GM23248 (cell line): ENCODE data around the gene CYP39A1. TPM values are rescaled to one million over a fixed set of nuclear protein-coding genes. Genes with fewer than 3 reads are reported as not detected.

Experiments
- DNase-seq: peaks from one replicate; pipeline ENCODE4 v3.0.0-alpha.2; 2015
- H2AFZ ChIP-seq: fragments of 200-600 bp; sonication (generic); 2 replicates; pipeline ENCODE4 v1.6.1; 2016; ENCODE audit warnings: antibody characterized with exemption
- H3F3A ChIP-seq: fragments of 200-600 bp; sonication (generic); 2 replicates; pipeline ENCODE4 v1.6.1; 2016; ENCODE audit warnings: mild to moderate bottlenecking, antibody characterized with exemption, mixed run types; ENCODE audit not compliant: insufficient read depth
- H3K27ac ChIP-seq: fragments of 200-600 bp; sonication (generic); 2 replicates; pipeline ENCODE4 v1.5.1; 2016; ENCODE audit warnings: mild to moderate bottlenecking
- H3K27me3 ChIP-seq: fragments of 200-600 bp; sonication (generic); replicated peaks from 2 replicates; pipeline ENCODE4 v1.6.1; 2016; ENCODE audit warnings: mild to moderate bottlenecking; ENCODE audit not compliant: insufficient read depth
- H3K36me3 ChIP-seq: fragments of 200-600 bp; sonication (generic); 2 replicates; pipeline ENCODE4 v1.6.1; 2016; ENCODE audit warnings: low read depth, mild to moderate bottlenecking
- H3K4me1 ChIP-seq: fragments of 200-600 bp; sonication (generic); 2 replicates; pipeline ENCODE4 v1.6.1; 2016; ENCODE audit warnings: mild to moderate bottlenecking; ENCODE audit not compliant: insufficient read depth
- H3K4me2 ChIP-seq: fragments of 200-600 bp; sonication (generic); one replicate; pipeline ENCODE4 v1.6.1; 2016; ENCODE audit warnings: mild to moderate bottlenecking; ENCODE audit not compliant: unreplicated experiment
- H3K4me3 ChIP-seq: fragments of 200-600 bp; sonication (generic); 2 replicates; pipeline ENCODE4 v1.5.1; 2016; ENCODE audit warnings: mild to moderate bottlenecking
- H3K79me2 ChIP-seq: fragments of 200-600 bp; sonication (generic); 2 replicates; pipeline ENCODE4 v1.6.1; 2016; ENCODE audit warnings: mild to moderate bottlenecking; ENCODE audit not compliant: insufficient read depth
- H3K9ac ChIP-seq: fragments of 200-600 bp; sonication (generic); 2 replicates; pipeline ENCODE4 v1.6.1; 2016; ENCODE audit warnings: mild to moderate bottlenecking
- H3K9me2 ChIP-seq: fragments of 200-600 bp; sonication (generic); 2 replicates; pipeline ENCODE4 v1.6.1; 2016; ENCODE audit warnings: mixed run types, mild to moderate bottlenecking, moderate library complexity; ENCODE audit not compliant: insufficient read depth
- H3K9me3 ChIP-seq: fragments of 200-600 bp; sonication (generic); one replicate; pipeline ENCODE4 v1.6.1; 2017; ENCODE audit warnings: low read depth
- H4K20me1 ChIP-seq: fragments of 200-600 bp; sonication (generic); 2 replicates; pipeline ENCODE4 v1.6.0; 2016; ENCODE audit not compliant: insufficient read depth
- EZH2 ChIP-seq: fragments of 200-600 bp; sonication (generic); IDR thresholded peaks from 2 replicates; pipeline ENCODE4 v1.6.1; 2018; ENCODE audit warnings: antibody characterized with exemption, mild to moderate bottlenecking; ENCODE audit not compliant: insufficient read depth, poor library complexity, severe bottlenecking
- EZH2phosphoT487 ChIP-seq: fragments of 200-600 bp; sonication (generic); IDR thresholded peaks from 2 replicates; pipeline ENCODE4 v1.6.1; 2018; ENCODE audit warnings: antibody characterized with exemption, moderate library complexity, mild to moderate bottlenecking, low read depth; ENCODE audit not compliant: insufficient read depth
- WGBS, 2 experiments: methylation state at CpG; one replicate each; pipeline ENCODE4 v1.1.6; 2015 to 2017; ENCODE audit warnings: low lambda C conversion rate in 2 of 2, low coverage in 1 of 2; ENCODE audit errors: missing lambda C conversion rate in 2 of 2; 5-methylcytosine and 5-hydroxymethylcytosine counted together
- in situ Hi-C: fragments of 300-500 bp; cut with MboI; formaldehyde crosslinking; loops from 2 replicates; pipeline ENCODE4 v1.15.0; 2020
- polyA plus RNA-seq: library from polyadenylated mRNA; unstranded; fragments of >200 nt; fragmentation: Nextera tagmentation; extraction: Ambion mirVana; gene quantifications from 2 replicates; pipeline ENCODE4 v1.2.1, GENCODE V29; 2016
- total RNA-seq: library from RNA; depleted of rRNA; stranded (reverse); fragments of >200 nt; shearing (Covaris generic); gene quantifications from 2 replicates; pipeline ENCODE4 v1.2.3, GENCODE V29; 2014

Gene CYP39A1
- total and polyA plus RNA-seq, 2 experiments from 2014 or later, result 0.46 TPM; not detected in 1

DNA sequence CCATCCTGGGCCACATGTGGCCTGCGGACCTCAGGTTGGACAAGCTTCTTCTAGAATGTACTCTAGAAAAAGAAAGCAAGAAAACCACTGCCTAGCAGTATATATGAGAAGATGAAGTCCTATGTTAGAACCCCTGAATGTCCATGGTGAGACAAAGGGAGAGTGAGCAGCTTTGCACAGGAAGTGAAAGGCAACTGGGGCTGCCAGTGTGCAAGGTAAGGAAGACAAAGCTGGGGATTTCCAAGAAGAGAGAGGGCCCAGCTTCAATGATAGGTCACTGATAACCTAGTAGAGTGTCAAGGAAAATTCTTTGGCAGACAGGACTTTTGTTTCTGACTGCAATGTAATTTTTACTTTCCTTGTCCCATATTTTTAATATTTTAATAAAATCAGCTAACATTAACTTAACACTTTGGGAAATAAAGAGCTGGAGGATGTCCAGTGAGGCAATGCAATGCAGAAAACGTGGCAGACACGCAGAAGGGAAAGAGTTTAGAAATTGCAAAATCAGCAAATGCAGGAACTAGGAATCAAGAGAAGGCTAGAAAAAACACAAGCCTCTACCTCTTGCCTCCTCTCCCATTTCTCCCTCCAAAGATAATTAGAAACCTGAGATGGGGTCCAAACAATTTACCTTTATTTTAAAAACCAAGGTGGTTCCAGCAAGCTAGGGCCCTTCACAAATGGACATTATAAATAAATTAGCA, 47.4 kb downstream of the CYP39A1 start:
- Histone ChIP-seq H3K27ac (no peak overlapping the region), H2AFZ (no peak overlapping the region), H3K27me3 (no peaks in the 10 kb centered on the region), H3K4me1 (no peaks in the 10 kb centered on the region), H3K4me3 (no peak overlapping the region), H3F3A (no peaks in the 10 kb centered on the region), H3K4me2 (no peak overlapping the region), H3K9me2 (no peaks in the 10 kb centered on the region; the same call in 1 of the 2 replicates), H4K20me1 (no peaks in the 10 kb centered on the region), H3K36me3 (no peaks in the 10 kb centered on the region), H3K9ac (no peak overlapping the region), H3K79me2 (no peaks in the 10 kb centered on the region), H3K9me3 (no peaks in the 10 kb centered on the region)
- in situ Hi-C loops, result loop anchor here (25.0 kb wide), 2 partner anchors 393 to 518 kb away; no protein-coding TSS in a partner anchor
- DNase-seq, result no peak
- WGBS, 2 experiments, result 61% methylated on average over 3 of the region's 3 CpGs
- no peak for TF ChIP-seq EZH2
- TF ChIP-seq EZH2phosphoT487, result no peak

DNA sequence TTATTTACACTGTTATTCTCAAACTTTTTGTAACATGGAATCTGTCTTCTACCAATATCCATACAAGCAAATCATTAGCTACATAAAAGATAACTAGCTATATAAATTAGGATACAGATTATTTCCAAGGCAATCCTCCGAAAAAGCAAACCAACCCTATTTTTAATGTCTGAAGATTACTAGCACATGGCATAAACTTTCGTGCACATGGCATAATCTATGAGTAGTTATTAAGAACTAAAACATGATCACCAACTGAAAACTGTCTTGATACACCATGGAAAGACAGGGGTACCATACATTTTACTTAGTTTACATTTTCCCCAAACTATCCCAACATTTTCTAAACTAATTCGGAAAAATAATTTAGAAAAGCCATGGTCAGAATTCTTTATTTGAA, 54.4 kb downstream of the CYP39A1 start:
- no peak for DNase-seq
- H3K4me1 ChIP-seq, result no peaks in the 10 kb centered on the region
- H3K9ac ChIP-seq, result no peak overlapping the region
- no peaks in the 10 kb centered on the region for H3F3A ChIP-seq
- H3K79me2 ChIP-seq, result no peaks in the 10 kb centered on the region
- no peaks in the 10 kb centered on the region for H3K9me2 ChIP-seq
- no peaks in the 10 kb centered on the region for H3K36me3 ChIP-seq
- no peak overlapping the region for H3K4me3 ChIP-seq
- no peak overlapping the region for H3K4me2 ChIP-seq
- peaks cover 2% of the 10 kb centered on the region for H3K9me3 ChIP-seq
- 43 to 44% methylated on average over 3 of the region's 3 CpGs for WGBS, 2 experiments
- no peaks in the 10 kb centered on the region for H3K27me3 ChIP-seq
- H3K27ac ChIP-seq, result no peak overlapping the region
- no peaks in the 10 kb centered on the region for H4K20me1 ChIP-seq
- TF ChIP-seq EZH2phosphoT487 (no peak), EZH2 (no peak)
- in situ Hi-C loops, result no loop called here
- H2AFZ ChIP-seq, result no peak overlapping the region

DNA sequence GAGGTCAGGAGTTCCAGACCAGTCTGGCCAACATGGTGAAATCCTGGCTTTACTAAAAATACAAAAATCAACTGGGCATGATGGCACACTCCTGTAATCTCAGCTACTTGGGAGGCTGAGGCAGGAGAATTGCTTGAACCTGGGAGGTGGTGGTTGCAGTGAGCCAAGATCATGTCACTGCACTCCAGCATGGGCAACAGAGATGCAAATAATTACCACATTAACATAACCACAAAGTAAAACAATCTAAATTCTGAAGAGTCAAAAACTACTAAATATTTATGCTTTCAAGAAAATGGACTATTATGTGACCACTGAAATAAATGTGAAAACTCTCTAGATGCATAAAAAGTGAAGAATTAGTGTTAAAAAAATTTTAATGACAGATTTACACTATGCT, 59.9 kb downstream of the CYP39A1 start:
- no peak for DNase-seq
- Histone ChIP-seq H3K27ac (no peak overlapping the region), H3K9me2 (no peaks in the 10 kb centered on the region), H3K27me3 (no peaks in the 10 kb centered on the region), H3F3A (no peaks in the 10 kb centered on the region), H3K36me3 (no peaks in the 10 kb centered on the region), H2AFZ (no peak overlapping the region), H3K79me2 (no peaks in the 10 kb centered on the region), H3K4me3 (no peak overlapping the region), H3K4me1 (no peaks in the 10 kb centered on the region), H4K20me1 (no peaks in the 10 kb centered on the region), H3K9me3 (peaks cover 2% of the 10 kb centered on the region), H3K4me2 (no peak overlapping the region), H3K9ac (no peak overlapping the region)
- in situ Hi-C loops, result no loop called here
- TF ChIP-seq EZH2phosphoT487 (no peak), EZH2 (no peak)

DNA sequence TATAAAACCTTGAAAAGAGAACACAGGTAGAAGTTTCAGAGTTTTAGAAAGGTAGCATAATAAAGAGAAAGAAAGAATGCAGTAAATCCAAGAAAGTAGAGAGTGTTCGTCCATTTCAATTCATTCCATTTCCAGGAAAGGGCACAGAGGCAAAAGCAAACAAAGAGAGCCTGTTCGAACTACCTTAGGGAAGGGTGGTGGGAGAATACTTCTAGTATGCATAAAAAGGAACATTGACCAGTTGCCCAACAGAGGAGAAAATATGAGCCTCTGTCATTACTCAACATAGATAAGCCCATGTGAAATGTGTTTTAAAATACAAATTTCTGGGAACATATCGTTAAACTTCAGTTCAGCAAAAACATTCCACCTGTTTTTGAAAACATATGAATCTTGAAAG, 60.6 kb downstream of the CYP39A1 start:
- Histone ChIP-seq H3K9me2 (no peaks in the 10 kb centered on the region), H3F3A (no peaks in the 10 kb centered on the region), H3K27ac (no peak overlapping the region), H3K79me2 (no peaks in the 10 kb centered on the region), H3K9me3 (peaks cover 2% of the 10 kb centered on the region), H4K20me1 (no peaks in the 10 kb centered on the region), H3K4me1 (no peaks in the 10 kb centered on the region), H3K27me3 (no peaks in the 10 kb centered on the region), H3K36me3 (no peaks in the 10 kb centered on the region), H3K9ac (no peak overlapping the region), H2AFZ (no peak overlapping the region), H3K4me3 (no peak overlapping the region), H3K4me2 (no peak overlapping the region)
- TF ChIP-seq EZH2phosphoT487 (no peak), EZH2 (no peak)
- DNase-seq, result no peak
- 66 to 72% methylated on average over 3 of the region's 3 CpGs for WGBS, 2 experiments
- in situ Hi-C loops, result no loop called here

DNA sequence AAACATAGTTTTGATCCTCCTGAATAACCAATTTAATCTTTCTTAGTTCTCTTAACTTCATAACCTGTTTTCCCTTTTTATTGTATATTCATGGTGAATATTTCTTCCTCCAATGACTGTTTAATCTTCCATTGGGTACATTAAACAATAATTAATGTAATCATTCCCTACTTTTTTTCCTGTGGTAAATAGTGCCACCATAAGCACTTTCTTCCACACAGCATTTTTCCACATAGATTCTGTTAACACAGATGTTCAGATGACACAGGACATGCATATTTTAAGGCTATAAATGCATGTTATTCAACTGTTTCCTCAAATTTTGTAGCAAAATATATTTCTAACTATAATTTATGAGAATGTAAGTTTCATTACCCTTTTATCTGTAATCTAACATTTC, 61.9 kb downstream of the CYP39A1 start:
- no peaks in the 10 kb centered on the region for H3K79me2 ChIP-seq
- DNase-seq, result no peak
- H3K4me1 ChIP-seq, result no peaks in the 10 kb centered on the region
- in situ Hi-C loops, result no loop called here
- peaks cover 2% of the 10 kb centered on the region for H3K9me3 ChIP-seq
- TF ChIP-seq EZH2, result no peak
- no peak for TF ChIP-seq EZH2phosphoT487
- no peaks in the 10 kb centered on the region for H3F3A ChIP-seq
- no peak overlapping the region for H2AFZ ChIP-seq
- no peak overlapping the region for H3K9ac ChIP-seq
- H3K4me2 ChIP-seq, result no peak overlapping the region
- H4K20me1 ChIP-seq, result no peaks in the 10 kb centered on the region
- H3K9me2 ChIP-seq, result no peaks in the 10 kb centered on the region
- no peaks in the 10 kb centered on the region for H3K36me3 ChIP-seq
- no peak overlapping the region for H3K4me3 ChIP-seq
- no peaks in the 10 kb centered on the region for H3K27me3 ChIP-seq
- H3K27ac ChIP-seq, result no peak overlapping the region
